Hindlimb muscle (tissue), 1 donor: ENCODE data around the gene TP63. TPM values are rescaled to one million over a fixed set of nuclear protein-coding genes. Genes with fewer than 3 reads are reported as not detected.
"Not testable (repeated sequence)": the region's sequence is repeated elsewhere in the genome, so short reads cannot be mapped to it uniquely, and the experiment has no call there.

ENCODE experiments used
- DNase-seq: peaks from one replicate; pipeline ENCODE4 v3.0.0-alpha.2; 2013
- polyA plus RNA-seq: library from polyadenylated mRNA; unstranded; fragments of 120-200 nt; gene quantifications from one replicate; pipeline ENCODE4 v1.2.1, GENCODE V29; 2013; ENCODE audit not compliant: insufficient read length

The TP63 gene
- polyA plus RNA-seq, result 17.1 TPM

GRCh38 chr3:189631373-189631408 is at the start of gene TP63:
Gene TP63 (plus strand): TSS chr3:189631389. CDS start chr3:189631516, 127 bp downstream.
- DNase-seq, result no peak

- DNase-seq, result no peak
Observed at GRCh38 chr3:189582179-189582578, 49.0 kb upstream of the TP63 start.

- no peak for DNase-seq
Observed at GRCh38 chr3:189584645-189585044, 46.5 kb upstream of the TP63 start.

- DNase-seq, result no peak
Observed at GRCh38 chr3:189586941-189587663, 44.1 kb upstream of the TP63 start.

- DNase-seq, result no peak
Observed at GRCh38 chr3:189587664-189588040, 43.5 kb upstream of the TP63 start.

DNA sequence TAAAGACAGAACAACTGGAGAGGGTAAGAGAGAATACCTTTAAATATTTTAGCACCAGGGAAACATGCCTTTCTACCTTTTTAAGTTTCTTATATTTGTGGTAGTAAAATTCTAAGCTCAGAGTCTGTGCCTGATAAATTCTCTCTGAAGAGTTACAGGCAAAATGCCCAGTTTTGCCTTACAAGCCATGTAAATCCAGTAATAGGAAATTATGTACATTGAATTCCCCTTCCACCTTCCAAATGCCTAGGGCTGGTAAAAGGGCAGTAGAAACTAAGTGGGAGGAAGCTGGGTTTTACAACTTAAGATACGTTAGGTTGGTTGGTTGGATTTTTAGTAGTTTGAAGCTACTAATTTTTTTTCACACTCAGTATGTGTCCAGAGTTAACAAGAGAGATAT is 43.1 kb upstream of the TP63 start:
- DNase-seq, result peak; percentile 10

- no peak for DNase-seq
Observed at GRCh38 chr3:189588475-189589178, 42.6 kb upstream of the TP63 start.

- DNase-seq, result no peak
Observed at GRCh38 chr3:189589179-189589569, 42.0 kb upstream of the TP63 start.

- no peak for DNase-seq
Observed at GRCh38 chr3:189590223-189590622, 41.0 kb upstream of the TP63 start.

DNA sequence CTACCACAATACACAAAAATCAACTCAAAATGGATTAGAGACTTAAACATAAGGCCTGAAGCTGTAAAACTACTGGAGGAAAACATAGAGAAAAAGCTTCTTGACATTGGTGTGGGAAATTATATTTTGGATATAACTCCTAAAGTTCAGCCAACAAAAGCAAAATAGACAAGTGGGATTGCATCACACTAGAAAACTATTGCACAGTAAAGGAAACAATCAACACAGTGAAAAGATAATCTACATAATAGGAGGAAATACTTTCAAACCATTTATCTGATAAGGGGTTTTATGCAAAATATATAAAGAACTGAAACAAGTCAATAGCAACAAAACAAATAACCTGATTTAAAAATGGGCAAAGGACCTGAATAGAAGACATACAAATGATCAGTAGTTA is 37.6 kb upstream of the TP63 start:
- DNase-seq, result no peak

GRCh38 chr3:189596078-189596979 is 34.9 kb upstream of the TP63 start:
- not testable (repeated sequence) for DNase-seq

DNA sequence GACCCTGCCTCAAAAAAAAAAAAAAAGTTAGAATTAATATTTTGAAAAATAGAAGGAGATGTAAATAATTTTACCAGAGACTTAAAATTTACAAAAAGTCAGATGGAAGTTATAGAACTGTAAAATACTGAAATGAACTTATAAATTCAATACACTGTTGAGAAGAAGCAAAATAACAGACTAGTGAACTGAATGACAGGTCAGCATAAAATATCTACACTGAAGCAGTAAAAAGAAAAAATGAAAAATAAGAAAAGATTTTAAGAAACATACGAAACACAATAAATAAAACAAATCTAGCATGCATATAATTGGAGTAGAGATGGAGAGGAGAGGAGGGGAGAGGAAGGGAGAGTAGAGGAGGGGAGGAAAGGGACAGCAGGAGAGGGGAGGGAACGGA is 33.3 kb upstream of the TP63 start:
- DNase-seq, result no peak

- no peak for DNase-seq
Observed at GRCh38 chr3:189598530-189599225, 32.5 kb upstream of the TP63 start.

DNA sequence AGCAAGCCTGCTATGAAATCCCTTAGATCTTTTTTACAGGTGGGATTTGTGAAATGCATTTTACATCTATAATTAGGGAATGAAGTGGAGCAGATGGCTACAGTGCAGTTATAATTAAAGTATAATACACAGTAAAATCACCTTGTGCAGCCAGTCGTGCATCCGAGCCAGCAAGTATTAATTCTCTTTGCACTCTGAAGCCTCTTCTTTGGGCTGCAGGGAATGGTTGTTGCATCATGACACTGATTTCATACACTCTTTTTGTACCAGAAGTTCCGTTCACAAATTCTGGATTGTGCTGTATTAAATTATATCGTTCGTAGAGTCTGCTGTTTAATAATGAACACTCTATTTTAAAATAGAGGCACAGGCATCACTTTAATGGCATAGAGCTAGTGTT is 28.7 kb upstream of the TP63 start:
- DNase-seq, result no peak

DNA sequence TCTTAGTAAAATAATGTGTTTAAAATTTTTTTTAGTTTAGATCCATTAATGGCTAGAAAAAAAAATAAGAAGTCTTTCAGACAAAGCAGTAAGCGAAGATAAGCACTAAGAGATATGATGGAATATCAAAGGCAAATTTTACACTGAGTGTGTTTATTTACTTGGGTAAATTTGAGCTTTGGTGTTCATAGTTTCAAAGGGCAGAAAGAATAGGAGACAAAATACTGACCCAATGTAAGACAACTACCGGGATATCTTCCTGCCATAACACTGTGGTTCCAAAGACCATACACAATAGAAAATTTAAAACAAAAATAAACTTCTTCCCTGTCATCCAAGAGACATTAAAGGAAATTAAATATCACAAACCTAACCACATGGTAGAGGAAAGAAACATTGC is 25.5 kb upstream of the TP63 start:
- DNase-seq, result no peak

DNA sequence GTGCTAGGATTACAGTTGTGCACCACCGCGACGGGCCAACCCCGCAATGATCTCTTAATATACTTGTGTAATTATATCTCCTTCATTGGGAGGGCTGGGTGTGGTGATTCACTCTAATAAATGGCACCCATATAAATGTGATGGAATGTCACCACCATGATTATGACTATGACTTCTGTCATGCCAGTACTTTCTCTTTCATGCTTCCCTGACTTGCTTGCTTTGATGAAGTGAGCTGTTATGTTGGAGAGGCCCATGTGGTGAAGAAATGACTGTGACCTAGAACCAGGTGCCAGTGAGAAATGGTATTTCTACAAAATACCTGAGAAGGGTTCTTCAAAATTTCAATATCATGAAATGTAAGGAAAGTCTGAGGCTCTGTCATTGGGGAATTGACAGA is 24.4 kb upstream of the TP63 start:
- DNase-seq, result no peak

DNA sequence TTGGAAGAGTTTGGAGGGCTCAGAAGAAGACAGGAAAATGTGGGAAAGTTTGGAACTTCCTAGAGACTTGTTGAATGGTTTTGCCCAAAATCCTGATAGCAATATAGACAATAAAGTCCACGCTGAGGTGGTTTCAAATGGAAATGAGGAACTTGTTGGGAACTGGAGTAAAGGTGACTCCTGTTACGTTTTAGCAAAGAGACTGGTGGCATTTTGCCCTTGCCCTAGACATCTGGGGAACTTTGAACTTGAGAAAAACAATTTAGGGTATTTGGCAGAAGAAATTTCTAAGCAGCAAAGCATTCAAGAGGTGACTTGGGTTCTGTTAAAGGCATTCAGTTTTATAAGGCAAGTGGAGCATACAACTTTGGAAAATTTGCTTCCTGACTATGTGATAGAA is 18.5 kb upstream of the TP63 start:
- not testable (repeated sequence) for DNase-seq

DNA sequence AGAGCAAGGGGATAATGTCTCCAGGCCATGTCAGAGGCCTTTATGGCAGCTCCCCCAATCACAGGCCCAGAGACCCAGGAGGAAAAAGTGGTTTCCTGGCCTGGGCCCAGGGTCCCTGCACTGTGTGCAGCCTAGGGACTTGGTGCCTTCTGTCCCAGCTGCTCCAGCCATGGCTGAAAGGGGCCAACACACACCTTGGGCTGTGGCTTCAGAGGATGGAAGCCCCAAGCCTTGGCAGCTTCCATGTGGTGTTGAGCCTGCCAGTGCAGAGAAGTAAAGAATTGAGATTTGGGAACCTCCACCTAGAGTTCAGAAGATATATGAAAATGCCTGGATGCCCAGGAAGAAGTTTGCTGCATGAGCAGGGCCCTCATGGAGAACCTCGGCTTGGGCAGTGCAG is 18.1 kb upstream of the TP63 start:
- no peak for DNase-seq

DNA sequence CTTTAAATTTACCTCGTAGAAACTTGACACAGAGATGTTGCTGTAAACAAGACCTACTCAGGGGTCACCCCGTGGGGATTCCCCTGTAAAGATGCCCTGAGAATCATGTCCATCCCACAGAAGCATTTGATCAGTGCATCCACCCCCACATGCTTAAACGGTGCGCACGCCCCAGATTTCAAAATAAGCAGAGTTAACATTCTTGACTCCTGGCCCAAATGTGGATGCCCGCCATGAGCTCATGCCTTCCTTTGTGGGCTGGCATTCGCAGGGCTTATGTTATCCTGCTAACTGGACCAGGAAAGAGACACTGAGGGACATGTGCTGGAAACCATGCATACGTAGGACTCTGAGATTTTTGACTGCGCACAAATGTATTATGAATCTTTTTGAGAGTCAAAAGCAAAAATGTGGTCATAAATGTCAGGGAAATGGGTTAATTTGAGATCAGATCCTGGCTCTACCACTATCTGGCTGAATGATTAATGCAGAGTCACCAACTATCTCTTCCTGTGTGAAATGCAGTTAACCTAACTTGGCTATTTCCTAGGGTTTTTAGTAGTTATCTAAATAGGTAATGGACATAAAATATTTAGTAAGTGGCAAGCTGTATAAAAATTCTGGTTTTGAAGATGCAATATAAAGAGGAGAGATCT is 9.1 kb upstream of the TP63 start:
- DNase-seq, result no peak

DNA sequence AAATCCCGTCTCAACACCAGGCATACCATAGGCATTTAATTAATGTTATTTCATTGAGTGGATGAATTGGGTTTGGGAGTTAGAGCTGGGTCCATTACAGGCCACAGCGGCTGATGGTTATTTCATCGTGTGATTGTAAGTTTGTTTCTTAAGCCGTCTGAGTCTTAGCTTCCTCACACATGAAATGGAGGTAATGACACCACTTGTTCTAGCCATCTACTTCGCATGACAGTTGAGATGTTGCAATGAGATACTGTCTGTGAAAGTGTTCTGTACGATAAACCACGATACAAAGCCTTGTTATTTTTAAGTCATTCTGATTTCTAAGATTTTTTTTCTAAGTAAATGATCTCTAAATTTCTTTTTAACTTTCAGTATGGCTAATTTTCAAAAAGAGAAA is 8.6 kb upstream of the TP63 start:
- DNase-seq, result no peak

- DNase-seq, result no peak
Observed at GRCh38 chr3:189624130-189624529, 7.1 kb upstream of the TP63 start.

DNA sequence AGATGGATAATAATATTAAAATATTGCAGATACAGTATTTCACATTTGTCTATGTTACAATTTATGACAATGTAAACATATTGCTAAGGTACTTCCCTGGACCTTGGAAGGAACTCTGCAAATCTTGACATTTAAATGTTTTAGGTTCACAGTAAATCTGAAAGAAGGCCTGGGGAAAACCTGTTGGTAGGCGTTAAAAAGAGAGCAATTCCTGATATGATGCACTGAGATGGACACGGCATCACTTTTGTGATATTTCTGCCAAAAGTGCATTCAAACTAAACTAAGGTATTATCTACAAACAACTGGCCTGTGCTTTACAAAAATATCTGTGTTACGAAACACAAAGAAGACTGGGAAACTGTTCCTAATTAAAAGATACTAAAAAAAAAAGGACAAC is 6.1 kb upstream of the TP63 start:
- DNase-seq, result no peak

DNA sequence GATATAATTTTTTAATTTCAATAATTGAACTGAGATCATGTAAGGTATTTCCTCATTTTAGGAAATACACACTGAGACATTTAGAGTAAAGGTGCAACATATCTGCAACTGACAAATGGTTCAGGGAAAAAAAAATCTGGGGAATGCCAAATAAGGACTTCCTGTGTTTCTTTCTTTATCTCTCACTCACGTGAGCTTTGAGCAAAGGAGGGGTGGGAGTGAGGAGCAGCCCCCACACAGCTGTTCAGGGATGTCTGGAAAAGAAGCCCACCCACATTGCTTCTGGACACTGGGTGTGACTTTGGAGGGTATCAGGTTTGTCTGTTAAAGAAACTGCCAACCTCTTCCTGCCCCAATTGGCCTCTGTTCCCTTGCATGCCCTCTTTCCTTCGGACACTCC is 5.6 kb upstream of the TP63 start:
- no peak for DNase-seq
